Cerebellar nuclear complex (tissue), 1 donor: Measurements from ENCODE around the gene SPATS2L.

Experiments
- DNase-seq, 2 experiments: peaks; one replicate each; lab custom pipeline; 2025; lab: John Stamatoyannopoulos, UW

SPATS2L gene

DNA sequence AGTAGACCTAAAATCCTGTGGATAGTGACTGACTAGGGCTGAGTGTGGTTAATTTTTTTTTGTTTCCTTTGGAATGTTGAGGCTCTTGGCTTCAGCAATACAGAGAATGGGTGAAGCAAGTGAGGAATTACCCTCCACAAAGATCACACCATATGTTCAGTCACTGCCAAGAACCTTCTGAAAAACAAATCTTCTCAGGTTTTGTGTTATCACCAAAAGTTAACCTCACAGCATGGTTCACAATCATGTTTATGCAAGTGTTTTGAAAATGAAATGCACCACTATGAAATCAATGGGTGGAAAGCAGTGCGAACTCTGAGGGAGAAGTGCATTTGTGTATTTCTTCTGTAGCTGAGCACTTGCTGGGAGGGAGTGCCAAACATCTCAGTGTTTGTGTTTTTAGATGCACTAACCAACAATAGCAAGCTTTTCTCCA lies 44.4 kb downstream of the SPATS2L start:
- DNase-seq, result no peak

DNA sequence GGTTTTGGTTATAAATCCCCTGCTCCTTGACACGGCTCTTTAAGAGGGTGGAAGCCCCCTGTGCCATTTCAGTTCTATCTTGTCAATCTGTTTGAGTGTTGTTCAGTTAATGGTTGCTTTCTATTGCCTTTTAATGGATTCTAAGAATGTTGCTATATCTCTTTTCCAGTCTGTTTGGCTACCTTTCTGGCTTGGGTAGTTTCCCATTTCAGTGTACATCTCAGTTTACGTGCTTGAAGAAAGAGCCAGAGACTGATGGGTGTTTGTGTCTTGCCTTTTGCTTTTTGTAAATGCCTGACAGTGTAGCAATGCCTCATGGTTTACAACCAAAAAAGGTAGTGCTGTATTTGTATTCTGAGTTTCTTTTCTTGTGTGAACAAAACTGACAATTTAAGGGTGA lies 45.3 kb downstream of the SPATS2L start:
- no peak for DNase-seq

GRCh38 chr2:200352636-200353035 lies 46.1 kb downstream of the SPATS2L start:
- no peak for DNase-seq

DNA sequence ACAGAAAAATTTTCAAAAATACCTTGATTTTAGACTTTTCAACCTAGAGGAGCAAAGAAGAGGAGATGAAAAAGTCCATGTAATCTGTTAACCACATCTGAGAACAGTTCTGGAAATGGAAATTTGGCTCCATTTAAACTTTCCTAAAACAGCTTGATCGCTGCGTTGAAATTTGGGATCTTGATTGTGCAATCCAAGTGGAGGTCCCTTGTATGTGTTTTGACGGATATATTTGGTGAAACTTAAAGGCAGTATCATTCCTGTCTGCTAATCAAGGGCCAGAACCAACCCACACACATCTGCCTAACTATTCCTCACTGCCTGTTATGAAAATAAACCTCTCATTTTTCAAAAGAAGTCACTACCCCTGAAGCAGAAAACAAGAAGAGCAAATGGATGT lies 46.6 kb downstream of the SPATS2L start:
- no peak for DNase-seq

- no peak for DNase-seq
Observed at GRCh38 chr2:200353874-200354273, 47.4 kb downstream of the SPATS2L start.

DNA sequence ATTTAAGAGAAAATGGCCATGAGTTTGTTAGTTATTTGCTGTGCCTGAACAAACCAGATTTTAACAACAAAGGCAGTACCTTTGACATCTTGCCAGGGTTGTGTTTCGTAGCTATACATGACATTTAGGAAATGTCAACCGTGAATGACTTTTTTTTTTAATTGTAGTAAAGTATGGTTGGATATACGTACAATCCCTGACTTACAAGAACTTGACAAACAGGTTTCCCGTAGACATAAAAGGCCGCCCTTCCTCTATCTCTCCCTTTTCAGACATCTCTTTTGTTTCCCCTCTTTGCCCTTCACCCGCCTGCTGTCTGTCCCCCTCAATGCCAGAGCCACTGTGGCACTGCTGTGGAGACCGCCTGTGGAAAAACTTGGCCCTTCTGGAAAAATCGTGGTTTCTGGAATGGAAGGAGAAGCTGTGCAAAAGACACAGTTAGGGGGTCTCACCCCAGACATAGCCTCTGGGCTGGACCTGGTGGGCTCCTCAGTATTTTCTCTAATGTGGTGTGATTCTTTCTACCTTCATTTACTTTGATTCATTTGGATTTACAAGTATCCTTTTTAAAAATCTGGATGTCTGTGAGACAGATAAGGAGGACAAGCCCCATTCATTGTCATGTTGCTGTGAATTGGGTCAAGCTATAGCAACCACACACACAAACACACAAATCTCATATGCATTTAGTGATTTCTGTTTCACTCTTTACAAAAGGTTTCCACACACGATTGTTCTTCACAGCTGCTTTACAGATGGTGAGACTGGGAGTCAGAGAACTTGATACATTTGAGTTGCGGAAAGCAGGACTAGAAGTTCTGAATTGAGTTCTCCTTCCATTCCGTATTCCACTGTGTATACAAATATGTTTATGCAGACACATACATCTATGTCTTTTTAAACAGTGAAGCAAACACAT lies 48.6 kb downstream of the SPATS2L start:
- DNase-seq, result no peak

- no peak for DNase-seq
Observed at GRCh38 chr2:200356321-200356720, 49.8 kb downstream of the SPATS2L start.

DNA sequence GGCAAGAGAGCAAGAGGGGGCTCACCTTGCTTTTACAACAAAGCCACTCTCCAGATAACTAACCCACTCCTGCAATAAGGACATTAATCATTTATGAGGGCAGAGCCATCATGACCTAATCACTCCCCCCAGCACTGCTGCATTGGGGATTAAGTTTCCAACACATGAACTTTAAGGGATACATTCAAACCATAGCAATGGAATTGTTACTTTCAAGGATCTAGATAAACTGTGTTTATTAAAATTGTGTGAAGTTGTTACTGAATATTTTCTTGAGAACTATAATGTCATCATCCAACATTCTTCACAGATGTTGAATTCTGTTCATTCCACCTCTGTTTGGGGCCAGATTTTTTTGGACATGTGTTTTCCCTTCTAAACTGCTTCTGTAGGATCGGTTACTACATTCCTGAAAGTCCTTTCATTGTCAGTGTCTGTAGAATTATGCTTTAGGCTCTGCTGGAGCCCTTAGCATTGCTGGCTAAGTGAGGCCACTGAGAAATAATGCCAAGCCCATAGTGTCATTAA lies 50.4 kb downstream of the SPATS2L start:
- DNase-seq, result no peak

- DNase-seq, result no peak
Observed at GRCh38 chr2:200357845-200358244, 51.4 kb downstream of the SPATS2L start.

DNA sequence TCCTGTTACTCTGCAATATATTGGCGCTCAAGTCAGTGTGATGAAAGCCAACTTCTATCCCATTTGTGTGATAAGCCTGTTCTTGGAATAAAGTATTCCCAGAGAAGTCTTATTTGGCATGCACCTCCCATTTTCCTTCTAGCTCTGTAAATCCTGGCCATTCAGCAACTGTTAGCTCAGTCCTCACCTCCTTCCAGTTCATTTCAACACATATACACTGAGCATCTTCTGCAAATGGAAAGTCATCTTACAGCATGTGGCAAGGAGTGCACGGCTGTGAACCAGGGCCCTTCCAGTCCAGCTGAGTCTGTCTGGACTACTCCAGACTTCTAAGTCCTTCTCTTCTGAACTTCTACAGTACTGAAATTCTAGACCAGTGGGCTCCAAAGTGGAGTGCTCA lies 53.1 kb downstream of the SPATS2L start:
- no peak for DNase-seq

GRCh38 chr2:200360364-200360763 lies 53.9 kb downstream of the SPATS2L start:
- no peak for DNase-seq

DNA sequence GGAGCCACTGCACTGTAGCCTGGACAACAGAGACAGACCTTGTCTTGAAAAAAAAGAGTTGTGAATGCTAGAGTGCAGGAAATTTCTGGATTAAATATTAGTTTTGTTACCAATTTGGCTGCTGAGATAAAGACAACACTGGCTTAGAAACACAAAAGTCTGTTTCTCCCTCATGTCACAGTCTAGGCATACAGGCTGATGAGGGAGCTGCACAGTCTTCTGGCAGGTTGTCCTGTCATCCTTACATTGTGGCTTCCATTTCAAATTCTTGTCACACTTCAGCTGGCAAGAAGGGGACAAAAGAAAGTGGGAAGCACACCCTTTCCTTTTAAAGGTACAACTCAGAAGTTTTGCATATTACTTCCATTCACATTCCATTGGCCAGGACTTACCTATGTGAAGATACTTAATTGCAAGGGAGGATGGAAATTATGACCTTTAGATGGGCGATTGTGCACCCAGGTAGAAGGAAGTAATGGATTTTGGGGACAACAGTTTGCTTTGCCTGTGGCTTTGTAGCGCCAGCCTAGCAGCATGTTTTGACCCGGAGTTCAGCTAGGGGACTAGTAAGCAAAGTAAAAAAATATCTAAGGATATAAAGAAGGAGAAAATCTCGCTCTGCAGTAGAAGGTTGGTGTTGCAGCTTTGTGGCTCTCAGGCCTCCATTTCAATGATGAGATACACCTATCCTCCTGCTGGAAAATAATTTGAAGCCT lies 55.9 kb downstream of the SPATS2L start:
- no peak for DNase-seq

- DNase-seq, result no peak
Observed at GRCh38 chr2:200363279-200363678, 56.8 kb downstream of the SPATS2L start.

- no peak for DNase-seq
Observed at GRCh38 chr2:200364142-200364541, 57.6 kb downstream of the SPATS2L start.

- DNase-seq, result no peak
Observed at GRCh38 chr2:200364620-200365019, 58.1 kb downstream of the SPATS2L start.

DNA sequence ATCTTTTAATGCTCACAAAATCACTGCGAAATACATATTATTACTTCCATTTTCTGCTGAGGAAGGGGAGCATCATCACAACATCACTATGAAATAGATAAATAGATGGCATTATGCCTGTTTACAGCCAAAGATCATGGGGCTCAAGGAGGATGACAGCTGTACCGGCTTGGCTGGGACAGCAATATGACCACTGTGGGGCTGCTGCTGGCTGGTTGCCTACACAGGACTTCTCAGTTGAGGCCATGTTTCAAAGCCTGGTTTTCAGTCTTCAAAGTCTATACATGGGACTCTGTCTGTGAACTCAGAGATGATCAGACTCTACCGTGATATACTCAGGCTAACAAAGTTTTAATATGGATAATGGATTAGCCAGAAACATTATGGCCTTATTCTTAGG lies 58.7 kb downstream of the SPATS2L start:
- DNase-seq, result no peak

DNA sequence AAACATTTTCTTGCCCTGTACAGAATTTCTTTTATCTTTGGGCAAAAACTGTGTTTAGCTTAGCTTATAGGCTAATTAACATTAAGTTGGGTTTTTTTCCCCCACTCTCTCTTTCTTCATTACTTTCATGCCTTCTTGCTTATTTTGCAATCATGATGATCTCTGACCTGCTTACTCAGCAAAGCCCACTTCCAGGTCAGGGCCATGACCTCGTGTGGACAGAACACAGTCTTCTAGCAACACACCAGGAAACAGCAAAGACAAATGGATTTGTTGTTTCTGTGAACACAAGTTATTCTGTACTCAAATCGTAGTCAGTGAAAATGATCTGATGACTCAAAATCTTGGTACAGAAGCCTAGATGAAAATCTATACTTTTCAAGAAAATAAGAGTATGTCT lies 60.7 kb downstream of the SPATS2L start:
- DNase-seq, result no peak

GRCh38 chr2:200369886-200370285 lies 63.4 kb downstream of the SPATS2L start:
- DNase-seq, result no peak

DNA sequence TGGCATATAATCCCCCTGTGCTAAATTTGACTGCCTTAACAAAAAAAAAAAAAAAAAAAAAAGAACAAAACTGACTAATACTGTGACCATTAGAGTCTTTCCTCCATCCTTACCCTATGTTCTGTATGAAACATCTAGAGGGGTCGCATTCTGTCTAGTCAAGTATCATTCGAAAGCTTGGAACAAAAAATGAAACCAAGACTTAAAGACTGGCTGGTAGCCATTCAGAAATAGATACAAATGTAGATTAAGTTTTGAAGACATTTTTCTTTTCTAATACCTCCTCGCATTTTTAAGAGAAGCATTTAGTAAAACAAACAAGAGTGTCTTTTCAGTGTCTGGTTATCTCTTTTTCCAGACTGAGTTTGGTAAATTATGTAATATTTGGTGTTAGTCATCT lies 66.7 kb downstream of the SPATS2L start:
- no peak for DNase-seq

- no peak for DNase-seq
Observed at GRCh38 chr2:200373973-200374416, 67.5 kb downstream of the SPATS2L start.

- no peak for DNase-seq
Observed at GRCh38 chr2:200376513-200377354, 70.2 kb downstream of the SPATS2L start.
